H1 (cell line): ENCODE data around the gene SECISBP2L. TPM values are rescaled to one million over a fixed set of nuclear protein-coding genes. Genes with fewer than 3 reads are reported as not detected.

Experiments
- CTCF ChIA-PET: fragments of 300-600 bp; sonication (Branson Sonifier 250); formaldehyde crosslinking; loops from one replicate; lab custom pipeline; 2021; ENCODE audit not compliant: partially characterized antibody; lab: Charles Lee
- POLR2A ChIA-PET: fragments of 300-600 bp; sonication (Branson Sonifier 250); formaldehyde crosslinking; loops from one replicate; lab custom pipeline; 2021; ENCODE audit warnings: inconsistent platforms; ENCODE audit not compliant: partially characterized antibody; lab: Charles Lee
- DNase-seq, 2 experiments: peaks; one replicate each; pipeline versions ENCODE4 v3.0.0 to v3.0.0-alpha.2; 2010 to 2022; ENCODE audit warnings: low spot score in 2 of 2, low read depth in 1 of 2, mixed read lengths in 1 of 2
- FAIRE-seq: peaks from 2 replicates; lab custom pipeline; 2011; peaks lifted over from hg19 to GRCh38; lab: Jason Lieb, UNC
- H2AFZ ChIP-seq: 2 replicates; pipeline ENCODE4 v1.8.1; 2012; ENCODE audit warnings: low read length, inconsistent platforms
- H2AK5ac ChIP-seq: 2 replicates; pipeline ENCODE4 v1.6.1; 2013; ENCODE audit warnings: low read depth, low read length
- H2BK120ac ChIP-seq: replicated peaks from 2 replicates; pipeline ENCODE3; 2013; ENCODE audit warnings: low read depth, low read length, inconsistent platforms
- H2BK12ac ChIP-seq: 2 replicates; pipeline ENCODE4 v1.6.1; 2013; ENCODE audit warnings: low read depth, low read length
- H2BK15ac ChIP-seq: 2 replicates; pipeline ENCODE4 v1.6.1; 2013; ENCODE audit warnings: low read length
- H2BK20ac ChIP-seq: 2 replicates; pipeline ENCODE4 v1.6.1; 2013; ENCODE audit warnings: low read length
- H2BK5ac ChIP-seq: 2 replicates; pipeline ENCODE4 v1.6.1; 2013; ENCODE audit warnings: low read depth, low read length
- H3K14ac ChIP-seq: 2 replicates; pipeline ENCODE4 v1.6.1; 2013; ENCODE audit warnings: inconsistent platforms; ENCODE audit not compliant: insufficient read length
- H3K18ac ChIP-seq: 2 replicates; pipeline ENCODE4 v1.6.1; 2013; ENCODE audit warnings: low read length; ENCODE audit errors: extremely low read depth
- H3K23ac ChIP-seq: 2 replicates; pipeline ENCODE4 v1.6.1; 2013; ENCODE audit warnings: inconsistent platforms; ENCODE audit not compliant: insufficient read length
- H3K23me2 ChIP-seq: 2 replicates; pipeline ENCODE4 v1.6.1; 2013; ENCODE audit warnings: low read depth, low read length
- H3K27ac ChIP-seq: 2 replicates; pipeline ENCODE4 v1.6.1; 2011; ENCODE audit warnings: low read depth, low read length, inconsistent platforms
- H3K27me3 ChIP-seq, 4 experiments: replicated peaks in 1 of 4; 1 replicate in 1 of 4; 2 replicates in 3 of 4; pipeline versions ENCODE4 v1.6.1 to v1.8.1; 2011 to 2013; ENCODE audit warnings: low read length in 3 of 4, mild to moderate bottlenecking in 3 of 4, inconsistent platforms in 2 of 4, mixed read lengths in 2 of 4, moderate library complexity in 1 of 4; ENCODE audit not compliant: control insufficient read depth in 3 of 4, insufficient read depth in 3 of 4; ENCODE audit errors: extremely low read depth in 1 of 4
- H3K36me3 ChIP-seq, 4 experiments: 2 replicates each; pipeline versions ENCODE4 v1.6.1 to v1.8.1; 2011 to 2013; ENCODE audit warnings: mild to moderate bottlenecking in 4 of 4, low read length in 3 of 4, moderate library complexity in 2 of 4, control low read depth in 1 of 4, inconsistent platforms in 1 of 4; ENCODE audit not compliant: insufficient read depth in 4 of 4, control insufficient read depth in 2 of 4
- H3K4ac ChIP-seq: replicated peaks from 2 replicates; pipeline ENCODE3; 2013; ENCODE audit warnings: low read length, low read depth, mixed read lengths, inconsistent platforms; ENCODE audit not compliant: insufficient read length
- H3K4me1 ChIP-seq, 4 experiments: replicated peaks in 1 of 4; 1 replicate in 1 of 4; 2 replicates in 3 of 4; pipeline versions ENCODE4 v1.6.1 to v1.8.1; 2011 to 2013; ENCODE audit warnings: low read length in 3 of 4, inconsistent platforms in 2 of 4, mixed read lengths in 1 of 4; ENCODE audit not compliant: insufficient read depth in 4 of 4, control insufficient read depth in 3 of 4
- H3K4me2 ChIP-seq, 2 experiments: 2 replicates each; pipeline versions ENCODE4 v1.6.1 to v1.8.1; 2011 to 2013; ENCODE audit warnings: low read depth in 2 of 2, low read length in 2 of 2, control low read depth in 1 of 2, inconsistent platforms in 1 of 2, mild to moderate bottlenecking in 1 of 2; ENCODE audit not compliant: insufficient read depth in 1 of 2
- H3K4me3 ChIP-seq, 4 experiments: fragments of 200-600, 300-600 bp in 1 of 4; sonication (generic), shearing (Covaris generic), sonication (Bioruptor Twin) in 1 of 4; 2 replicates each; pipeline versions ENCODE4 v1.5.1 to v1.8.1; 2011 to 2016; ENCODE audit warnings: low read length in 4 of 4, low read depth in 3 of 4, control low read depth in 2 of 4, inconsistent platforms in 2 of 4, mild to moderate bottlenecking in 2 of 4, mixed read lengths in 1 of 4, moderate library complexity in 1 of 4; ENCODE audit not compliant: insufficient read depth in 2 of 4; ENCODE audit errors: extremely low read depth in 1 of 4
- H3K56ac ChIP-seq: replicated peaks from 2 replicates; pipeline ENCODE3; 2013; ENCODE audit warnings: low read depth, mild to moderate bottlenecking, mixed read lengths, low read length, inconsistent platforms; ENCODE audit not compliant: insufficient read length
- H3K79me1 ChIP-seq: 2 replicates; pipeline ENCODE4 v1.6.1; 2013; ENCODE audit warnings: low read depth, low read length, control low read depth
- H3K79me2 ChIP-seq, 2 experiments: 2 replicates each; pipeline versions ENCODE4 v1.6.1 to v1.8.1; 2012 to 2013; ENCODE audit warnings: low read length in 2 of 2, mild to moderate bottlenecking in 2 of 2, inconsistent platforms in 1 of 2; ENCODE audit not compliant: insufficient read depth in 2 of 2, control insufficient read depth in 1 of 2
- H3K9ac ChIP-seq, 4 experiments: replicated peaks in 1 of 4; 1 replicate in 1 of 4; 2 replicates in 3 of 4; pipeline versions ENCODE4 v1.6.1 to v1.8.1; 2011 to 2013; ENCODE audit warnings: low read depth in 3 of 4, low read length in 3 of 4, control low read depth in 2 of 4, mild to moderate bottlenecking in 2 of 4, moderate library complexity in 2 of 4, inconsistent platforms in 1 of 4; ENCODE audit errors: extremely low read depth in 1 of 4
- H3K9me3 ChIP-seq, 2 experiments: 2 replicates each; pipeline versions ENCODE4 v1.6.1 to v1.8.1; 2012 to 2013; ENCODE audit warnings: mild to moderate bottlenecking in 2 of 2, moderate library complexity in 2 of 2, control low read depth in 1 of 2, inconsistent platforms in 1 of 2, low read depth in 1 of 2, low read length in 1 of 2, mixed read lengths in 1 of 2; ENCODE audit not compliant: insufficient read depth in 2 of 2
- H4K20me1 ChIP-seq, 2 experiments: replicated peaks in 1 of 2; 2 replicates each; pipeline versions ENCODE3 to v1.8.1; 2011 to 2013; ENCODE audit warnings: inconsistent platforms in 2 of 2, low read length in 2 of 2, mild to moderate bottlenecking in 1 of 2; ENCODE audit not compliant: insufficient read depth in 2 of 2, control insufficient read depth in 1 of 2
- H4K5ac ChIP-seq: 2 replicates; pipeline ENCODE4 v1.6.1; 2013; ENCODE audit warnings: low read length, low read depth, mixed read lengths, inconsistent platforms; ENCODE audit not compliant: insufficient read length
- H4K8ac ChIP-seq: 2 replicates; pipeline ENCODE4 v1.8.0; 2013; ENCODE audit warnings: mild to moderate bottlenecking, moderate library complexity, low read length, inconsistent platforms; ENCODE audit not compliant: insufficient read depth; ENCODE audit errors: extremely low read depth
- H4K91ac ChIP-seq: replicated peaks from 2 replicates; pipeline ENCODE3; 2013; ENCODE audit warnings: low read length, mixed read lengths, inconsistent platforms; ENCODE audit not compliant: insufficient read length
- CBX8 ChIP-seq: fragments of 300-800, 300-1000 bp; sonication (generic); IDR thresholded peaks from 2 replicates; pipeline ENCODE4 v1.7.1; 2016; ENCODE audit warnings: low read depth, low read length, borderline replicate concordance
- GTF2F1 ChIP-seq: IDR thresholded peaks from 2 replicates; pipeline ENCODE4 v1.6.1; 2012; ENCODE audit warnings: low read depth, low read length, improper control_type of control experiment, borderline replicate concordance
- HDAC2 ChIP-seq, 2 experiments: fragments of 300-600 bp in 1 of 2; sonication (generic) in 1 of 2; IDR thresholded peaks; 2 replicates each; pipeline ENCODE4 v1.6.1; 2011 to 2012; ENCODE audit warnings: low read depth in 2 of 2, low read length in 2 of 2, mild to moderate bottlenecking in 2 of 2, moderate library complexity in 2 of 2, borderline replicate concordance in 1 of 2, inconsistent platforms in 1 of 2
- JUND ChIP-seq: IDR thresholded peaks from 2 replicates; pipeline ENCODE4 v1.6.1; 2011; ENCODE audit warnings: mild to moderate bottlenecking, improper control_type of control experiment, low read length
- NRF1 ChIP-seq: IDR thresholded peaks from 2 replicates; pipeline ENCODE4 v1.6.1; 2011; ENCODE audit warnings: mild to moderate bottlenecking, low read depth, low read length, improper control_type of control experiment
- POLR2AphosphoS5 ChIP-seq: IDR thresholded peaks from 2 replicates; pipeline ENCODE4 v1.6.1; 2011; ENCODE audit warnings: low read depth, low read length
- RBBP5 ChIP-seq: IDR thresholded peaks from 2 replicates; pipeline ENCODE4 v1.7.1; 2012; ENCODE audit warnings: low read depth, mild to moderate bottlenecking, inconsistent platforms, low read length, moderate library complexity, borderline replicate concordance
- SP1 ChIP-seq: IDR thresholded peaks from 2 replicates; pipeline ENCODE4 v1.6.1; 2011; ENCODE audit warnings: low read depth, low read length
- SP4 ChIP-seq: IDR thresholded peaks from 2 replicates; pipeline ENCODE4 v1.6.1; 2012; ENCODE audit warnings: low read length, inconsistent platforms
- SUZ12 ChIP-seq: fragments of 200-600 bp; sonication (generic); IDR thresholded peaks from 2 replicates; pipeline ENCODE4 v1.6.1; 2012; ENCODE audit warnings: mild to moderate bottlenecking, inconsistent platforms, low read length, moderate library complexity, mixed read lengths
- TAF7 ChIP-seq: optimal IDR thresholded peaks from 2 replicates; pipeline ENCODE3; 2011; ENCODE audit warnings: low read depth, mild to moderate bottlenecking, inconsistent platforms, low read length, moderate library complexity, borderline replicate concordance
- TCF12 ChIP-seq: IDR thresholded peaks from 2 replicates; pipeline ENCODE4 v1.6.1; 2011; ENCODE audit warnings: low read depth, mild to moderate bottlenecking, low read length
- WGBS, 2 experiments: shearing (Covaris generic) in 1 of 2; methylation state at CpG; one replicate each; pipeline versions ENCODE4 v1.1.6 to v1.1.7; 2013 to 2015; ENCODE audit warnings: low lambda C conversion rate in 2 of 2, mixed read lengths in 2 of 2, inconsistent platforms in 1 of 2, low coverage in 1 of 2, missing lambda C conversion rate in 1 of 2; ENCODE audit not compliant: insufficient replicate concordance in 2 of 2, insufficient coverage in 1 of 2, insufficient read length in 1 of 2; ENCODE audit errors: extremely low coverage in 1 of 2, missing lambda C conversion rate in 1 of 2; 5-methylcytosine and 5-hydroxymethylcytosine counted together
- polyA plus RNA-seq, 7 experiments: library from polyadenylated mRNA; depleted of rRNA in 3 of 7; stranded (reverse) in 5 of 7; unstranded in 2 of 7; fragments of >200 nt in 5 of 7; fragments of 200-250 nt in 2 of 7; gene quantifications; 1 replicate in 5 of 7; 2 replicates in 1 of 7; 4 replicates in 1 of 7; pipeline versions ENCODE4 v1.2.1 to v1.2.3, GENCODE V29; 2011 to 2013; ENCODE audit warnings: missing spikeins in 2 of 7, mixed read lengths in 2 of 7
- total RNA-seq: library from RNA; stranded (reverse); fragmentation: NEBNext Ultra II Directional; extraction: Animal tissue kit (Norgen Biotek cat#: 25700); gene quantifications from 2 replicates; pipeline ENCODE4 v1.2.1, GENCODE V29; 2021
- TF ChIP-seq, protein P1 (sequence below): IDR thresholded peaks from 2 replicates; pipeline ENCODE4 v1.6.1; 2011; ENCODE audit warnings: low read depth, mild to moderate bottlenecking, low read length; ENCODE audit not compliant: insufficient read depth

The SECISBP2L gene
- total and polyA plus RNA-seq, 2 of the 8 experiments (the other 6 are each of a cell fraction or from before 2014, with no cell fraction given), result 7.6 to 22.8 TPM

DNA sequence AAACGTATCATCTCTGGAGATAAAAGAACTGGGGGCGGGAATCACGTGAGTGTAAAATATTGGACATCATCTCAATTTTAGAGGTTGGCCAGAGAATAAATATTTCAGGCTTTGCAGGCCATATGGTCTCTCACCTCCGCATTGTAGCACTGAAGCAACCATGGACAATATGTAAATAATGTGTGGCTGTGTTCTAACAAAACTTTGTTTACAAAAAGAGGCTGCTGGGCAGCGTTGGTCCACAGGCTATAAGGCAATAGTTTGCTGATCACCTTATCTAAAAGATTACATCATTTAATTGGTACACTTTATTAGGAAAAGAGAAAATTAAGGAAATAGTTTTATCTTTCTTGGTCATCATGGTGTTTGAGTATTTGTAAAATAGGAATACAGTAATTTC lies 60.0 kb downstream of the SECISBP2L start:
- Histone ChIP-seq H2BK120ac (no peak overlapping the region), H2AK5ac (no peak overlapping the region), H2BK20ac (no peak overlapping the region), H3K79me1 (no peaks in the 10 kb centered on the region), H3K9me3 (no peaks in the 10 kb centered on the region), H3K18ac (no peak overlapping the region), H3K56ac (no peak overlapping the region), H2BK5ac (no peak overlapping the region), H3K23ac (no peak overlapping the region), H3K4me3 (no peak overlapping the region), H3K14ac (no peak overlapping the region), H3K9ac (no peak overlapping the region), H4K5ac (no peak overlapping the region), H4K91ac (no peak overlapping the region), H3K27ac (no peak overlapping the region), H3K4ac (no peak overlapping the region), H3K79me2 (no peaks in the 10 kb centered on the region), H4K8ac (no peak overlapping the region), H2BK15ac (no peak overlapping the region), H2BK12ac (no peak overlapping the region), H3K36me3 (peaks cover 0 to 2% (median 0%) of the 10 kb centered on the region in 4 experiments; a peak in 4 of 8 replicates), H3K27me3 (no peaks in the 10 kb centered on the region), H3K4me1 (no peaks in the 10 kb centered on the region), H3K23me2 (no peaks in the 10 kb centered on the region), H3K4me2 (no peak overlapping the region), H4K20me1 (no peaks in the 10 kb centered on the region), H2AFZ (no peak overlapping the region)
- ChIA-PET POLR2A (no interaction called here), CTCF (interaction anchor here (1.2 to 3.9 kb wide), 4 partner anchors 11 to 124 kb away, joined by 3 to 20 read pairs (median 5); partner anchors contain the start of gene SECISBP2L)
- FAIRE-seq, result no peak
- DNase-seq, result no peak
- WGBS, 2 experiments, result 92% methylated on average over 5 of the region's 5 CpGs; no CpG with 5 or more reads in 1 of the 2 experiments
- TF ChIP-seq HDAC2 (IDR thresholded peaks at IDR 0.05; ENCODE audit: borderline replicate concordance in 1 of 2, low read depth in 2 of 2, low read length in 2 of 2), result no peak
- TF ChIP-seq RBBP5, result no peak
- TF ChIP-seq NRF1, result no peak
- TF ChIP-seq JUND, result no peak
- no peak for TF ChIP-seq SP4
- TF ChIP-seq, protein P1, sequence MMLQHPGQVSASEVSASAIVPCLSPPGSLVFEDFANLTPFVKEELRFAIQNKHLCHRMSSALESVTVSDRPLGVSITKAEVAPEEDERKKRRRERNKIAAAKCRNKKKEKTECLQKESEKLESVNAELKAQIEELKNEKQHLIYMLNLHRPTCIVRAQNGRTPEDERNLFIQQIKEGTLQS, result no peak
- TF ChIP-seq SP1, result no peak
- TF ChIP-seq POLR2AphosphoS5, result no peak
- no peak for TF ChIP-seq SUZ12
- TF ChIP-seq TAF7, result no peak
- no peak for TF ChIP-seq TCF12
- no peak for TF ChIP-seq GTF2F1
- no peak for TF ChIP-seq CBX8
